ENCODE results near the gene SLC28A2.
A peak's percentile ranks its signal among the peaks of the same experiment; 100 is the strongest.
"Not testable (repeated sequence)": the region's sequence is repeated elsewhere in the genome, so short reads cannot be mapped to it uniquely, and the experiment has no call there.

The SLC28A2 gene, protein sequence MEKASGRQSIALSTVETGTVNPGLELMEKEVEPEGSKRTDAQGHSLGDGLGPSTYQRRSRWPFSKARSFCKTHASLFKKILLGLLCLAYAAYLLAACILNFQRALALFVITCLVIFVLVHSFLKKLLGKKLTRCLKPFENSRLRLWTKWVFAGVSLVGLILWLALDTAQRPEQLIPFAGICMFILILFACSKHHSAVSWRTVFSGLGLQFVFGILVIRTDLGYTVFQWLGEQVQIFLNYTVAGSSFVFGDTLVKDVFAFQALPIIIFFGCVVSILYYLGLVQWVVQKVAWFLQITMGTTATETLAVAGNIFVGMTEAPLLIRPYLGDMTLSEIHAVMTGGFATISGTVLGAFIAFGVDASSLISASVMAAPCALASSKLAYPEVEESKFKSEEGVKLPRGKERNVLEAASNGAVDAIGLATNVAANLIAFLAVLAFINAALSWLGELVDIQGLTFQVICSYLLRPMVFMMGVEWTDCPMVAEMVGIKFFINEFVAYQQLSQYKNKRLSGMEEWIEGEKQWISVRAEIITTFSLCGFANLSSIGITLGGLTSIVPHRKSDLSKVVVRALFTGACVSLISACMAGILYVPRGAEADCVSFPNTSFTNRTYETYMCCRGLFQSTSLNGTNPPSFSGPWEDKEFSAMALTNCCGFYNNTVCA

DNA sequence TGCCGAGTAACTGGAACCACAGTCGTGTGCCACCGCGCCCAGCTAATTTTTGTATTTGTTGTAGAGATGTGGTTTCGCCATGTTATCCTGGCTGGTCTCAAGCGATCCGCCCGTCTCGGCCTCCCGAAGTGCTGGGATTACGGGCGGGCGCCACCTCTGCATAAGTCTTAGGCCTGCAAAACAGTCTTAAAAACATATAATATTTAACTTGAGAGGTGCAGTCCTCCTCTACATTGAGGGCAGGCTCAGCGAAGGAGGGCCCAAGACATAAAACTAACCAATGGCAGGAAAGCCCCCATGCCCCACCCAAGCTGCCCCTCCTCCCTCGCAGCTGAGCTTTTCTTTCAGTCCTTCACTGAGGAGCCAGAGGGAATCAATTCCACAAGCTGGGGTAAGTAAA lies at the start of gene SLC28A2:
Gene SLC28A2, plus strand, starts transcription at position 347 of the 400 bp plus-strand sequence. CDS start 982 bp downstream, outside the sequence.
- no peak for DNase-seq (ENCODE audit: low read depth in 2 of 2)

DNA sequence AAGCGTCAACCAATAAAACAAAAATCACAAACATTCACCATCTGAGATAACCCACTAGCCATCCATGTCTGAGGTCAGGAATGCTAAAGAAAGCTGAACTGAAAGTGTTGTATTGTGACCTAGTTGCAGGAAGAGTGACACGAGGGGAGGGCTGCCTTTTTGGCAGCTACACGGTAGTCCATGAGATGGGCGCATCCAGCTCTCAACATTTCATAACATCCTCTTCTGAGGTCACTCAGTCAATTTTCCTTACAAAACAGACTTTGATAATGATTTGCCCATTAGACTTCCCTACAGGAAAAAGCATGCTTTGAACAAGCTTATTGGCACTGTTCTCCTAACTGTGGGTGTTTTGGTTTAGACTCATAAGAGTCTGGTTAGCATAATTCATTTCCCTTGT lies 48.9 kb upstream of the SLC28A2 start:
- no peak for DNase-seq (ENCODE audit: low read depth in 2 of 2)

DNA sequence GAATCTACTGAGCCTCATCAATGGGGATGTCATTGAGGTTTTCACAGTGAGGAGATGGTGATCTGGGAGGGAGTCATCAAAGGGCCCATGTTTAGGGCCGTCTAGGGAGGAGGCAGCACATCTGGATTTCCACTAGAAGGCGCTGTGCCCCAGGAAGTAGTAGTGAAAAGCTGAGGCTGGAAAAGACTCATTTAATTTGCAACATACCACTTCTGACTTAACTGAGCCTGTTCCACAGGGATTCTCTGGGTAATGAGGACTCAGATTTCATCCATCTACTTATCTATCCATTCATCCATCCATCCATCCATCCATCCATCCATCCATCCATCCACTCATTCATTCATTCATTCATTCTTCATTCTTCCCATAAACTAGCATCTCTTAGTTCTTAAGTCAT lies 46.8 kb upstream of the SLC28A2 start:
- DNase-seq (ENCODE audit: low read depth in 2 of 2): peak; percentile 33 to 54

DNA sequence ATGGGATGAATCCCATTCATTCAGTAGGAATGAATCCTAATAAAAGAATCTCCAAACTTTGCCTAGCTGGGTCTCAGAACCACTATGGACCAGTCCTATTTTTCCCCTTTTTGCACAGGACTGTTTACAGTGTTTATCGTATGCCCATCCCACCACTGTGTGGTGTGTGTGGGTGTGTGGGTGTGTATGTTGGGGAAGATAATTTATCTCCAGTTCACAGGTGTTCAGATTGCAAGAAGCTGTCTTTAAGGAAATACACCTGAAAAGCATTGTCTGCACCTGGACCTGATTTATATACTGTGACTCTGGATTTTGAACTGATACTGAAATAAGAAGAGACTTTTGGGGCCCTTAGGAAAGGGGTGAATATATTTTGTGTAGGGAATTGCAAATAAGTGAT lies 39.5 kb upstream of the SLC28A2 start:
- DNase-seq (ENCODE audit: low read depth in 2 of 2): no peak

DNA sequence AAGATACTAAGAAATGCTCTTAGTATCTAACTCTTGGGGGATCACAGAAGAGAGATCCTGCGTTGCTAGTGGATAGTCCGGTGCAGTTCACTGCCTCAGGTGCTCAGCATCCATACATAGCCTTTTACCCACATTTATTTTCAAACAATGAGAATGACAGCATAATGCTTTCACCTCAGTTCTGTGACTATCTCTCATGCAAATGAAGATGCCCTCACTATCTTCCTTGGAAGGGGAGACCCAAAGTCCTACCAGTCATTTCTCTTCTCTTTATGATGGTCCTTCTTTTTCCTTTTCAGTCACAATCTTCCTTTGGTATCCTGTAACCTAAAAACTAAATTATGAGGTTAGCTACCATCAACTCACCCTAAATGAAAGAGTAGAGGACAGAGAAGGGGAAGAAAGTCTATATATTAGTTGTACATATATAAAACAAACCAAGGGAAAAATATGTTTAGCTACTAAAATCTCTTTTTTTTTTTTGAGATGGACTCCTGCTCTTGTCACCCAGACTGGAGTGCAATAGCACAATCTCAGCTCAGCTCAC lies 30.9 kb upstream of the SLC28A2 start:
- no peak for DNase-seq (ENCODE audit: low read depth in 2 of 2)

DNA sequence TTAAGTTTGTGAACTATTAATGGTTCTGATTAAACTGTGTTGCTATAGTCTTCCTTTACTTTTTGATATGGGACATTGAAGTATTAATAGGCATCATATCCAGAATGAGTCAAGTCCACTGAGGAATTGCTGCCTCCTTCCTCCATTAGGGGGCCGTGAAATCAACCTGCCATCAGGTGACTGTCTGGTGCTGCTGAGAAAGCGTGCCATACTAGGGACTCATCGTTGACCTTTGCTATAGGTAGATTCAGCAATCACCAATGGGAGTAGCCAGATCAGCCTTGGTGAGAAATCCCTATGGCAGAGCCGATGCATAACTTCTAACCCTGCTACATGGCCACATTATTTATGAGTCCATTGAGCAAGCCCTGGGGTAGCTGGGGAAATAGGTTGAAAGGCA lies 30.1 kb upstream of the SLC28A2 start:
- DNase-seq (ENCODE audit: low read depth in 2 of 2): no peak

DNA sequence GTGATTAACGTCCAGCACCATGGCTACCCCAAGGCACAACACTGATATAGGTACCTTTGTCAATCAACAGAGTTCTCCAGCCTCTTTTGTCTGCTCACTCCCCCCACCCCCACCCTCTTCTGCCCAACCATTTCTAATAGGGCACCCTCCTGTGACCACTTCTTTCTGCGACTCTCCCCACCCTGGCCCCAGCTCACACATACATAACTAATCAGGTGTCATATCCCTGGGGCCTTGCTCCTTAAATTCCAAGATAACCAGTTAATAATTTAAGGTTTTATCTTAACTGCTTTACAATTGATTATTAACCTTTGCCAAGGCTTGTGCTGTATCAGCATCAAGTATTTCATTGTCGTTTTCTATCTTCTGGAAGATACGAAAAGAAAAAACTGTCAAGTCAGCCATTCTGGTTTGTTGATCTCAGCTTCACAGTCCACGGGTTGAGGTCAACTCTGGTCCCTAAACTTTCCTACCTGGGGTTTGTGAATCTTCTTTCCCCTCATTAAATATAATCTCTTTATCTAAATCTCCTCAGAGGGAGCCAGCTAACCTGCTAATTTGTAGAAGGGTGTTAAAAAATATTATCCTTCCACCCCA lies 27.3 kb upstream of the SLC28A2 start:
- DNase-seq (ENCODE audit: low read depth in 2 of 2): no peak

DNA sequence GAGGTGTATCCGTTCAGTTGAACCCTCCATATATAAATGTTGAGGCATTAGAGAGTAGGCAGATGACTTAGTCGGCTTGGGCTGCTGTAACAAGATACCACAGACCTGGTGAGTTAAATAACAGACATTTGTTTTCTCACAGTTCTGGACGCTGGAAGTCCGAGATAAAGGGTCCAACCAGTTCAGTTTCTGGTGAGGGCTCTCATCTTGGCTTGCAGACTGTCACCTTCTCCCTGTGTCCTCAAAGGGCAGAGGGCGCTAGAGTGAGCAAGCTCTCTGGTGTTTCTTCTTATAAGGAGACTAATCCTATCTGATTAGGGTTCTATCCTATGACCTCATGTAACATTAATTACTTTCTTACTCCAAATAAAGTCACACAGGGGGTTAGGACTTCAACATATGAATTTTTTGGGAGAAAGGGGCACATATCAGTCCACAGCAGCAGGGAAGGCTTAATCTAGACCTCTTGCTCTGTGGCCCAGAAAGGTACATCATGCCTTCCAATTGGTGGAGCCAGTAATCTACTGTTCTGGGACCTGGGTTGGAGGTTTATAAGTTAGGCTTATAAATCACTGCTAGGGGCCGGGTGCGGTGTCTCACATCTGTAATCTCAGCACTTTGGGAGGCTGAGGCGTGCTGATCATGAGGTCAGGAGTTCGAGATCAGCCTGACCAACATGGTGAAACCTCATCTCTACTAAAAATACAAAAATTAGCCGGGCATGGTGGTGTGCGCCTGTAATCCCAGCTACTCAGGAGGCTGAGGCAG lies 26.3 kb upstream of the SLC28A2 start:
- no peak for DNase-seq (ENCODE audit: low read depth in 2 of 2)

DNA sequence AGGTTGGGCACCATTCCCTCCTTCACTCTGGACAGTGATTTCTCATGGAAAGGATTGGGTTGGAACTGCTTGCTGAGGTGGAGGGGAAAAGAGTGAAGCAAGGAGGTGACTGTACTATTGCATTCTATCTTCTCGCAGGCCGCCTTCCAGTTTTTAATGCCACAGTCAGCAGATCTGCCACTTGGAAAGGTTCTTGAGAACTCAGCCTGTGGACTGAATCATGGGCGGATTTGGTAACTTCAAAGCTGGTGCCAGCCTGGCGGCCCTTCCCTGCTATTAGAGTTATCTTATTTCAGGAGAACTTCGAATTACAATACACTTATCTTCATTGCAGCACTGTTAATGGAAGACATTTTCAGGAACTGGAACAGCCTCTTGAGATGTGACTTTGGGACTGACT lies 23.1 kb upstream of the SLC28A2 start:
- no peak for DNase-seq (ENCODE audit: low read depth in 2 of 2)

DNA sequence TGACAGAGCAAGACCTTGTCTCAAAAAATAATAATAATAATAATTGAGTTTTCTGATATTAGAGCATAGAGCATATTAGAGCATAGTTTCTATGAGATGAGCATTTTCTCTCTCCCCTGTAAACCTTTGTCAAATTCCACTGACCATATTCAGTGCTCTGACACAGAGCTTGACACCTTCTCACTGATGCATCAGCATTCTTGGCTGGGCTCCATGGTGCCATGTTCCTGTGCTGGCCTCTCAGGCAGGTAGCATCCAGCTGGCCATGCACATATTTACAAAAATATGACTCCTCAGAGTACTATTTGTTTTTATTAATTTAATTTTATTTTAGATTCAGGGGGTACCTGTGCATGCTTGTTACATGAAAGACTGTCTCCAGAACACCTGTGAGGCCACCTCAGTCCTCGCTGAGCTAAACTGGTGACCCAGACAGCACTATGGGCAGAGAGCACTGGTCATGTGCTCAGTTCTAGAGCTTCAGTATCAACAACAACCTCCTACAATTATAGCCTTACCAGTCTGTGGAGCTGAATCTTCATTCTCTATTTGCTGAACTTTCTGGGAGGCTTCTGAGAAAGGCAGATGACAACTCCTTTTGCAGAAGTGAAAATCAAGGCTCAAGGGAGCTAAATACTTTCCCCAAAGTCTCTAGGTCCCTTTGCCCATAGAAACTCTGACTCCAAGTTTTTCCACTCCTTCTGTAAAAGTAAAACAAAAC lies 21.6 kb upstream of the SLC28A2 start:
- no peak for DNase-seq (ENCODE audit: low read depth in 2 of 2)

DNA sequence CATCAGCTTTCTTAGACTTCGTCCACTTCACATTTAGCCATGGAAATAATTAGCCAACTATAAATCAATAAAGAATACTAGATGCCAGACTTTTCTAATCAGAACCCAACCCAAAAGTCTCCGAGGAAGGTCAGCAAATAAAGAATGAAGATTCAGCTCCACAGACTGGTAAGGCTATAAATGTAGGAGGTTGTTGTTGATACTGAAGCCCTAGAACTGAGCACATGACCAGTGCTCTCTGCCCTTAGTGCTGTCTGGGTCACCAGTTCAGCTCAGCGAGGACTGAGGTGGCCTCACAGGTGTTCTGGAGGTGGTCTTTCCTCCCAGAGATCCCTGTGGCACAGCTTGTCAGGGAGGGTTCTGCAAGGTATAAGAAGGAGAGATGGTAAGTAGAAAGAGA lies 20.9 kb upstream of the SLC28A2 start:
- DNase-seq (ENCODE audit: low read depth in 2 of 2): no peak

DNA sequence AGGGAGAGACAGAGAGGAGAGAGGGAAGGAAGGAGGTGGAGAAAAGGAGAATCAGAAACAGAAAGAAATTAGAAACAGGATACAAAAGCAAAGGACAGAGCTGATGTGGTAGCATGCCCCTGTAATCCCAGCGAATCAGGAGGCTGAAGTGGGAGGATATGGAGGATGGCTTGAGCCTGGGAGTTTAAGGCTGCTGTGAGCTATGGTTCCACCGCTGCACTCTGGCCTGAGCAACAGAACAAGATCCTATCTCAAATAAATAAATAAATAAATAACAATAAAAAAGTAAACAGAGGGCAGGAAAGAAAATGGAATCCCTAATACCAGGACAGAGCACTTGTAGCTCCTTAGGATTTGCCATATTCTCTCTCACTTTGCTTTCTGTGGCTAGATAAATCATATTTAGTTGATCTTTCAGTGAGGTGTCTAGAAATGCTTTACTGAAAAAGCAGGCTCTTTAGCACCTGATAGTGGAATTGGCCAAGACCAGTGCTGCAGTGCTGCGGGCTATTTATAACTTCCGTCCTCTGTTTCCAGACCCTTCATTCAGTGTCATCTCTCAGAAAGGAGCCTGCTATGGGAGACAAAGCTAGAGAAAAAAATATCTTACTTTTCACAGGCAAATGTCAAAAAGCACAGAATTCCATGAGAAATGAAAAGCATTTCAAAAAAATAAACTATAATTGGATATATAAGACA lies 20.0 kb upstream of the SLC28A2 start:
- DNase-seq (ENCODE audit: low read depth in 2 of 2): no peak

DNA sequence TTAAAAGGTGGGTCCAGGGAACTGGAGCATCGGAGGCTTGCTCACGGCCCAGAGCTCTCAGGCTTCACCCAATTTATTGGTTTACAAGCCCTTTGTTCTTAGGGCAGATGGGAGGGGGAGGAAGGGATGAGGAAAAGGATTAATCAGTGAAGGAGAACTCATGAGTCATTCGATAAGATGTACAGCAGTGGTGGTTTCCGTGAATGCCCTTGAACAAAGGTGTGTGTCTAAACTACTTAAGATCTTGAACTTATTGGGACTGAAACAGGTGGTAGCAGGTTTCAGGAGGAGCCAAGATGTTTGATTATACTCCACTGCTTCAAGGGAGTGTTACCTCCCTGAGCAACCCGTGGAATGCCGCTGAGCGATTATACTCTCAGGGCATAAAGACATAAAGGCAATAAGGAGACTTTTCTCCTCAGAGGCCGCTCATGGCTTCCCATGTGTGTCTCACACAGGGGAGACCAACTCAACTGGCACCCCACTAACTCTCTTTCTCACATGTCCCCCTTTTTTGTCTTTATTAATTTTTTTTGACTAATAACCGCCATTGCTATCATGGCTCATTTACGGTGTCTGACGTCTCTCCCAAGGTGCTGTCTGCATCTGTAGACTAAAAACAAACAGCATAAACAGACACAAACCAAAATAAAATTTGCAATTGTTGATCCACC lies 17.3 kb upstream of the SLC28A2 start:
- no peak for DNase-seq (ENCODE audit: low read depth in 2 of 2)

DNA sequence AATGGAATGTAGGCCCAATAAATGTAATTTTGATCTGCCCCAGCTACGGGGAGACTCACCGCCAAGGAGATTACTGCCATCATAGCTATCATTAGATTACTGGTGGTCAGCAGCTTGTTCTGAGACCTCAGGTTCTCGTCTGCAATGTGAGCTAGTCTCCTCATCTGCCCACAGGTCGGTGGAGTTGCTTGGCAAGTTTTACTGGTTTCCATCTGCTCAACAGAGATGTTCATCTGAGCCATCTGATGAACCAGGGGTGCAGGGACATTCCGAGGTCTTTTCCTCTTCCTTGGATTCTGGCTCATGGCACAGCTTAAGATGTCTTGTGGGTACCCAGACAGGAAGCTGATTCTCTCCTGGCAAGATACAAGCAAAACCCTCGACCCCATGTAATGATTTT lies 15.2 kb upstream of the SLC28A2 start:
- not testable (repeated sequence) for DNase-seq (ENCODE audit: low read depth in 2 of 2)

DNA sequence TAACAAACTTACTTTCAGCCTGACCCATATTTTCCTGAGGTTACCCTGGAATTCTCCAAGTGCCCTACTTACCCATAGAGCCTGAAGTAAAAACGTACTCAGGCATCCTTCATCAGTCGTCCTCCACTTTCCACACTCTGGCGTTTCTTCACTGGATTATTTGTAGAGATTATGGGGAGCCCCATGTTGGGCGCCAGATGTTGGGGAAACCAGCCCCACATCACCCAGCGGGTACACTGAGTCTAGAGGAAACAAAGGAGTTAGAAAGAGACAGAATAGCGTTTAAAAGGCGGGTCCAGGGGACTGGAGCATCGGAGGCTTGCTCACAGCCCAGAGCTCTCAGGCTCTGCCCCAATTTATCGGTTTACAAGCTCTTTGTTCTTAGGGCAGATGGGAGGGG lies 9.7 kb upstream of the SLC28A2 start:
- DNase-seq (ENCODE audit: low read depth in 2 of 2): no peak

DNA sequence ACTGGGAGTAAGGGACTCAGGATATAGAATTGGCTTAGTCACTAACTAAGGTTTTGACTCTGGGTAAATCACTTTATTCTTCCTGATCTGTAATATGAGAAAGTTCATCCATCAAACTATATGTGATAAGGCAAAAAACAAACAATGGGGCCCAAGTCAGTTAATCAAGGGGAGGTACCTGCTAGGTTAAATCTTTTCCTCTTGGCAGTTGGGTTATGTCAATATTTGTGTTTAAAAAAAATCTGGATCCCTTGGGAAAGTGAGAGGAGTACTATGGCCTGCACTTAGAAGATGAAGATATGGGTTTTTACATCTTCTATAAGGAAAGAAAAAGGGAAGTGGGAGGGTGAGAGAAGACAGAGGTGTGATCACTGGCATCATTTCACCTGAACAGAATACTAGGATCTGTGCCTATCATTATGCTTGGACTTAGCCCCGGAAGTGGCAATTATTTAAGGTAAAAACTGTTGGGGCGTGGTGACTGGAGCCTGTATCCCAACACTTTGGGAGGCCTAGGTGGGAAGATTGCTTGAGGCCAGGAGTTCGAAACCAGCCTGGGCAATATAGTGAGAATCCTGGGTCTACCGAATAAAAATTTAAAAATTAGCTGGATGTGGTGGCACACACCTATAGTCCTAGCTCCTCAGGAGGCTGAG lies 2.8 kb upstream of the SLC28A2 start:
- DNase-seq (ENCODE audit: low read depth in 2 of 2): no peak

DNA sequence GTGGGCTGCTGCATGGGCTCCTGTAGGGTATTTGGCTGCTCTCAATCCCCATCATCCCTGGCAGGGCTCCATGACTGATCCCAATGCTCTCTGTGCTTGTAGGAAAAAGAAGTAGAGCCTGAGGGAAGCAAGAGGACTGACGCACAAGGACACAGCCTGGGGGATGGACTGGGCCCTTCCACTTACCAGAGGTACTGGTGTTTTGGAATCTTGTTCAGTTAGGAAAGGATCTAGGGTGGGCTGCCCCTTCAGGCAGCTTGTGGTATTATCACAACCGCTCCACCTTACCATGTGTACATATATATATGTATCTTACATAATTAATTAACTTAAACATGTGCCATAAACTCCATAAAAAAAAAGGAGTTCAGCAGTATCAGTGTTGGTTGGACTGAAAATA lies 1.3 kb downstream of the SLC28A2 start:
- no peak for DNase-seq (ENCODE audit: low read depth in 2 of 2)

DNA sequence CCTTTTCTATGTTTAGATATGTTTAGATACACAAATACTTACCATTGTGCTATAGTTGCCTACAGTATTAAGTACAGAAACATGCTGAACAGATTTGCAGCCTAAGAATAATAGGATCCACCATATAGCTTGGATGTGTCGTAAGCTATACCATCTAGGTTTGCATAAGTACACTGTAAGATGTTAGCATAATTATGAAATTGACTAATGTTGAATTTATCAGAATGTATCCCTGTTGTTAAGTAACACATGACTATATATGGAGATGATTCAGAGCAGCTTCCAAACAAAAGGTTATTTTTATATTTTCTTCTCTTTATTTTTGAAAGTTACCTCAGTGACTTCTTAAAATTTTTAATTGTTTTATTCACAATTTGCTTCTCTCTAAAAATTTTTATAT lies 2.4 kb downstream of the SLC28A2 start:
- no peak for DNase-seq (ENCODE audit: low read depth in 2 of 2)

DNA sequence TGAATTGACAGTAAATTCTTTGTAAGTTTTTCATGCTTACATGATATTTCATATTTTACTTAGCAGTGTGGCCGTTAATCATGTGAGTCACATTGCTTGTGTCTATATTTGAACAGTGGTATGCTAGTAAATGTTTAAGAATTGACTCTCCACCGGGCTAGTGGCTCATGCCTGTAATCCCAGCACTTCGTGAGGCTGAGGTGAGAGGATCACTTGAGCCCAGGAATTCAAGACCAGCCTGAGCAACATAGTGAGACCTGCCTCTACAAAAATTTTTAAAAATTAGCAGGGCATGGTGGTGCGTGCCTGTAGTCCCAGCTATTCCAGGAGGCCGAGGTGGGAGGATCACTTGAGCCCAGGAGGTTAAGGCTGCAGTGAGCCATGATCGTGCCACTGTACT lies 2.8 kb downstream of the SLC28A2 start:
- DNase-seq (ENCODE audit: low read depth in 2 of 2): not testable (repeated sequence)

DNA sequence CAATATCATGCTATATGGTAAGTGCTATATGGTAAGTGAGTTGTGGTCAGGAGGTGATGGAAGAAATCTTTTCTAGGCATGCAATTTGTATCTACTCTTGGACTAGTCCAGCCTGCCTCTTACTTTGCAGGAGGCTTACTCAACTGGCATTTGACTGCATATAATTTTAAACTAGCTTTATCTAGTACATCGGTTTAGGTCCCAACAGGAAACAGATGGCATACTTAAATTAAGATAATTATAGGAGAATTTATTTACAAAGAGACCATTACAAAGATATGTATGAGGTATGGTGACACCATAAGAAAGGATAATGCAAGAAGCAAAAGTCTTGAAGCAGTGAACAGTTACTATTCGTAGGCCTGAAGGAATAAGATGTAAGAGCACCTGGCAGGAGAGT lies 7.8 kb downstream of the SLC28A2 start:
- DNase-seq (ENCODE audit: low read depth in 2 of 2): no peak

All from stimulated activated CD4-positive, alpha-beta T cell treated with anti-CD3 and anti-CD28 coated beads, Interleukin-12 subunit alpha, Interleukin-12 subunit beta, amount 100 ng/mL, for 24 hours (primary cell).